Coronary artery (tissue), 2 donors: ENCODE data around the gene ZNF780B.
"Not testable (repeated sequence)": the region's sequence is repeated elsewhere in the genome, so short reads cannot be mapped to it uniquely, and the experiment has no call there.

ENCODE experiments used
- DNase-seq: peaks from one replicate; pipeline ENCODE4 v3.0.0-alpha.2; 2017; ENCODE audit warnings: low spot score
- H3K27ac ChIP-seq, 2 donors: fragments of 200-600 bp; sonication (generic); one replicate each; pipeline ENCODE4 v1.5.1; 2016 to 2019
- H3K4me3 ChIP-seq: fragments of 200-600 bp; sonication (generic); 2 replicates; pipeline ENCODE4 v1.5.1; 2016; ENCODE audit warnings: mild to moderate bottlenecking, moderate library complexity
- CTCF ChIP-seq: fragments of 200-600 bp; sonication (generic); IDR thresholded peaks from one replicate; pipeline ENCODE4 v1.5.1; 2019; ENCODE audit warnings: antibody characterized with exemption

The ZNF780B gene

GRCh38 chr19:40053491-40053890 is 2.5 kb downstream of the ZNF780B start:
- TF ChIP-seq CTCF: no peak
- no peak overlapping the region for H3K4me3 ChIP-seq
- DNase-seq: no peak
- no peak overlapping the region for H3K27ac ChIP-seq

DNA sequence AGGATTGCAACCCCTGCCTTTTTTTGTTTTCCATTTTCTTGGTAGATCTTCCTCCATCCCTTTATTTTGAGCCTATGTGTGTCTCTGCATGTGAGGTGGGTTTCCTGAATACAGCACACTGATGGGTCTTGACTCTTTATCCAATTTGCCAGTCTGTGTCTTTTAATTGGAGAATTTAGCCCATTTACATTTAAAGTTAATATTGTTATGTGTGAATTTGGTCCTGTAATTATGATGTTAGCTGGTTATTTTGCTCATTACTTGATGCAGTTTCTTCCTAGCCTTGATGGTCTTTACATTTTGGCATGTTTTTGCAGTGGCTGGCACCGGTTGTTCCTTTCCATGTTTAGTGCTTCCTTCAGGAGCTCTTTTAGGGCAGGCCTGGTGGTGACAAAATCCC is 14.3 kb downstream of the ZNF780B start:
- DNase-seq, H3K4me3 ChIP-seq, H3K27ac ChIP-seq: not testable (repeated sequence)

- not testable (repeated sequence) for H3K4me3 ChIP-seq, DNase-seq, H3K27ac ChIP-seq
Measured at GRCh38 chr19:40038047-40038446, 18.0 kb downstream of the ZNF780B start.

DNA sequence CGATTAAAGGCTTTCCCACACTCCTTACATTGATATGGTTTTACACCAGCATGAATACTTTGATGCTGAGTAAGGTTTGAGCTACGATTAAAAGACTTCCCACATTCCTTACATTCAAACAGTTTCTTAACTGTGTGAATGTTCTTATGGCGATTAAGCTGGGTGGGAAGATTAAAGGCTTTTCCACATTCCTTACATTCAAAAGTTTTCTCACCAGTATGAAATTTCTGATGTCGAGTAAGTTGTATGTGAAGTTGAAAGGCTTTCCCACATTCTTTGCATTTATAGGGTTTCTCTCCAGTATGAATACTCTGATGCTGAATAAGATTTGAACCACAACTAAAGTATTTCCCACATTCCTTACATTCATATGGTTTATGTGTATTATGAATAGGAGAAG is 20.0 kb downstream of the ZNF780B start:
- Histone ChIP-seq H3K4me3 (no peak overlapping the region), H3K27ac (no peak overlapping the region)
- no peak for TF ChIP-seq CTCF
- no peak for DNase-seq

GRCh38 chr19:40033989-40034560 is 22.0 kb downstream of the ZNF780B start:
- DNase-seq: no peak
- H3K4me3 ChIP-seq: no peak overlapping the region
- no peak for TF ChIP-seq CTCF

DNA sequence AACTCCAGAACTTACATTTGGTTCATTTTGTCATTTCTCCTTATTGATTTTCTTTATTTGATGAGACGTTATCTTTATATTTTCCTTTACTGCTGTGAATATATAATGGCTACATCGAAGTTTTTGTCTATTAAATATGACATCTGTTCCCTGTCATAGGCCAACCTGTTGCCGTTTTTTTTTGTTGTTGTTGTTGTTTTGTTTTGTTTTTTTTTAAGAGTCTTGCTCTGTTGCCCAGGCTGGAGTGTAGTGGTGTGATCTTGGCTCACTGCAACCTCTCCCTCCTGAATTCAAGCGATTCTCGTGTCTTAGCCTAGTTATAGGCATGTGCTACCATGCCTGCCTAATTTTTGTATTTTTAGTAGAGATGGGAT is 29.4 kb downstream of the ZNF780B start:
- Histone ChIP-seq H3K27ac (no peak overlapping the region), H3K4me3 (no peak overlapping the region)
- no peak for DNase-seq
- no peak for TF ChIP-seq CTCF

More at GRCh38 chr19:40033989-40034560, 22.0 kb downstream of the ZNF780B start:
- H3K27ac ChIP-seq: no peak overlapping the region

DNA sequence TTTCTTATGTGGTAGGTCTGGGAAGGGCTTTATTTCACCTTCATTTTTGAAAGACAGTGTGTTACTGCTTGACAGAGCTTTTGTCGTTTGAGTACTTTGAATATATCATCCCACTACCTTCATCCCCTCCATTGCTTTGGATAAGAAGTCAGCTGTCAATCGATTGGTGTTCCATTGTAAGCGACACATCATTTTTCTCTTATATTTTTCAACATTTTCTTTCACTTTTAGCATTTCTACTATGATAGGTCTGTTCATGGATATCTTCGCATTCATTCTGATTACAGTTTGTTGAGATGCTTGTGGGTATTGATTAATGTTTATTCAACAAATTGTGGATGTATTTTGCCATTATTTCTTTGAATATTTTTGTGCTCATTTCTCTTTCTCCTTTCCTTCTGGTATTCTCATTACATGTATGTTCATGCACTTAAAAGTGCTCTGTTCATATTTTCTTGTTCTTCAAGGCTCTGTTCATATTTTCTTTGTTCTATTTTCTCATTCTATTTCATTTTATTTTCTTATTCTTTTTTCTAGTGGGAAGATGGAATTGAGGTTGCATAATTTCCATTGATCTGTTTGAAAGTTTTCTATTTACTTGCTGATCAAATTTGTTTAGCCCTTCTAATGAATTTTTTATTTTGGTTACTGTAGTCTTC is 30.0 kb downstream of the ZNF780B start:
- DNase-seq: no peak
- Histone ChIP-seq H3K27ac (no peak overlapping the region), H3K4me3 (no peak overlapping the region)
- no peak for TF ChIP-seq CTCF

DNA sequence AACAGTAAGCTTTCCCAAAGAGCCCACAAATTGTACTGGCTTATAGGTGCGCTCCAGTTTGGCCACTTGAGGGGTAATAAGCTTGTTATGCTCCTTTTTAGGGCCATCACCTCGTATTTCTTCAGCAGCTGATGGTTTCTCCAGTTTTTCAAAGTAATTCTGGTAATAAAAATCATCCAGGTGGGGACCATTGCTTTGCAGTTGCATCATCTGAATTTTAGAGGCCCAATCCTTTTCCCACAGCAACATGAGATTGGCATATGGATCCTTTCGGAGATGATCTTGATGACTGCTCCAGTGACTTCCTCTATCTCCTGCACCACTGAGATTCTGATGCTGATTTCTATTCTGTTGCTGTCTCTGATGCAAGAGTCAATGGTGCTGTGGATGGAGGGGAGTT is 32.1 kb downstream of the ZNF780B start:
- no peak overlapping the region for H3K4me3 ChIP-seq
- no peak for TF ChIP-seq CTCF
- no peak overlapping the region for H3K27ac ChIP-seq
- DNase-seq: no peak
